HEK293 (cell line): ENCODE measurements around the gene PITHD1.

Experiments
- KLF16 ChIP-seq: fragments of 450-650 bp; formaldehyde crosslinking; IDR thresholded peaks from 2 replicates; pipeline ENCODE4 v1.5.1; 2017; ENCODE audit warnings: missing biosample characterization, missing genetic modification characterization
- ZFP3 ChIP-seq: fragments of 450-650 bp; formaldehyde crosslinking; IDR thresholded peaks from 2 replicates; pipeline ENCODE4 v1.5.1; 2016; ENCODE audit warnings: low read depth, missing biosample characterization, missing genetic modification characterization
- ZNF324 ChIP-seq: fragments of 450-650 bp; formaldehyde crosslinking; IDR thresholded peaks from 2 replicates; pipeline ENCODE4 v1.5.1; 2016; ENCODE audit warnings: missing biosample characterization, missing genetic modification characterization
- ZNF596 ChIP-seq: fragments of 450-650 bp; IDR thresholded peaks from 2 replicates; pipeline ENCODE4 v1.5.0; 2018; ENCODE audit warnings: missing biosample characterization, mild to moderate bottlenecking, missing genetic modification characterization, moderate library complexity
- TF ChIP-seq, protein P1 (sequence below): fragments of 450-650 bp; formaldehyde crosslinking; IDR thresholded peaks from 2 replicates; pipeline ENCODE4 v1.5.1; 2016; ENCODE audit warnings: missing biosample characterization, missing genetic modification characterization
- TF ChIP-seq, protein P2 (sequence below): fragments of 450-650 bp; formaldehyde crosslinking; IDR thresholded peaks from 2 replicates; pipeline ENCODE4 v1.5.1; 2016; ENCODE audit warnings: missing biosample characterization, missing genetic modification characterization, low read depth

GRCh38 chr1:23784846-23785245, 6.6 kb downstream of the PITHD1 start:
- TF ChIP-seq, protein P1, sequence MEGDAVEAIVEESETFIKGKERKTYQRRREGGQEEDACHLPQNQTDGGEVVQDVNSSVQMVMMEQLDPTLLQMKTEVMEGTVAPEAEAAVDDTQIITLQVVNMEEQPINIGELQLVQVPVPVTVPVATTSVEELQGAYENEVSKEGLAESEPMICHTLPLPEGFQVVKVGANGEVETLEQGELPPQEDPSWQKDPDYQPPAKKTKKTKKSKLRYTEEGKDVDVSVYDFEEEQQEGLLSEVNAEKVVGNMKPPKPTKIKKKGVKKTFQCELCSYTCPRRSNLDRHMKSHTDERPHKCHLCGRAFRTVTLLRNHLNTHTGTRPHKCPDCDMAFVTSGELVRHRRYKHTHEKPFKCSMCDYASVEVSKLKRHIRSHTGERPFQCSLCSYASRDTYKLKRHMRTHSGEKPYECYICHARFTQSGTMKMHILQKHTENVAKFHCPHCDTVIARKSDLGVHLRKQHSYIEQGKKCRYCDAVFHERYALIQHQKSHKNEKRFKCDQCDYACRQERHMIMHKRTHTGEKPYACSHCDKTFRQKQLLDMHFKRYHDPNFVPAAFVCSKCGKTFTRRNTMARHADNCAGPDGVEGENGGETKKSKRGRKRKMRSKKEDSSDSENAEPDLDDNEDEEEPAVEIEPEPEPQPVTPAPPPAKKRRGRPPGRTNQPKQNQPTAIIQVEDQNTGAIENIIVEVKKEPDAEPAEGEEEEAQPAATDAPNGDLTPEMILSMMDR (tag by site-specific recombination), result no peak
- TF ChIP-seq KLF16 (tag by site-specific recombination) (no peak), ZNF324 (tag by site-specific recombination) (no peak), ZNF596 (no peak), ZFP3 (no peak)
- TF ChIP-seq, protein P2, sequence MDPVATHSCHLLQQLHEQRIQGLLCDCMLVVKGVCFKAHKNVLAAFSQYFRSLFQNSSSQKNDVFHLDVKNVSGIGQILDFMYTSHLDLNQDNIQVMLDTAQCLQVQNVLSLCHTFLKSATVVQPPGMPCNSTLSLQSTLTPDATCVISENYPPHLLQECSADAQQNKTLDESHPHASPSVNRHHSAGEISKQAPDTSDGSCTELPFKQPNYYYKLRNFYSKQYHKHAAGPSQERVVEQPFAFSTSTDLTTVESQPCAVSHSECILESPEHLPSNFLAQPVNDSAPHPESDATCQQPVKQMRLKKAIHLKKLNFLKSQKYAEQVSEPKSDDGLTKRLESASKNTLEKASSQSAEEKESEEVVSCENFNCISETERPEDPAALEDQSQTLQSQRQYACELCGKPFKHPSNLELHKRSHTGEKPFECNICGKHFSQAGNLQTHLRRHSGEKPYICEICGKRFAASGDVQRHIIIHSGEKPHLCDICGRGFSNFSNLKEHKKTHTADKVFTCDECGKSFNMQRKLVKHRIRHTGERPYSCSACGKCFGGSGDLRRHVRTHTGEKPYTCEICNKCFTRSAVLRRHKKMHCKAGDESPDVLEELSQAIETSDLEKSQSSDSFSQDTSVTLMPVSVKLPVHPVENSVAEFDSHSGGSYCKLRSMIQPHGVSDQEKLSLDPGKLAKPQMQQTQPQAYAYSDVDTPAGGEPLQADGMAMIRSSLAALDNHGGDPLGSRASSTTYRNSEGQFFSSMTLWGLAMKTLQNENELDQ (tag by site-specific recombination), result no peak
